ENCODE results near the gene CSRNP3.

GRCh38 chr2:165423081-165423480, 46.4 kb upstream of the CSRNP3 start:
- TF ChIP-seq POLR2A (IDR thresholded peaks at IDR 0.05; ENCODE audit: low read depth, low read length) = no peak
- TF ChIP-seq TAF1 (IDR thresholded peaks at IDR 0.05; ENCODE audit: low read depth, low read length) = no peak
- TF ChIP-seq POLR2AphosphoS5 (IDR thresholded peaks at IDR 0.05; ENCODE audit: low read depth, low read length) = no peak
- no peak for TF ChIP-seq PAX5 (IDR thresholded peaks at IDR 0.05; ENCODE audit: insufficient read depth, low read length, severe bottlenecking)
- TF ChIP-seq SPI1 (IDR thresholded peaks at IDR 0.05; ENCODE audit: low read depth, low read length) = no peak

Measured in GM12891 (cell line).